ENCODE measurements around the gene TP53I3. TPM values are rescaled to one million over a fixed set of nuclear protein-coding genes. Genes with fewer than 3 reads are reported as not detected.
A peak's percentile ranks its signal among the peaks of the same experiment; 100 is the strongest.

Gene TP53I3, protein sequence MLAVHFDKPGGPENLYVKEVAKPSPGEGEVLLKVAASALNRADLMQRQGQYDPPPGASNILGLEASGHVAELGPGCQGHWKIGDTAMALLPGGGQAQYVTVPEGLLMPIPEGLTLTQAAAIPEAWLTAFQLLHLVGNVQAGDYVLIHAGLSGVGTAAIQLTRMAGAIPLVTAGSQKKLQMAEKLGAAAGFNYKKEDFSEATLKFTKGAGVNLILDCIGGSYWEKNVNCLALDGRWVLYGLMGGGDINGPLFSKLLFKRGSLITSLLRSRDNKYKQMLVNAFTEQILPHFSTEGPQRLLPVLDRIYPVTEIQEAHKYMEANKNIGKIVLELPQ
- 10 to 100 TPM; 14.5 to 38.4 (median 31.0) TPM for total RNA-seq

GRCh38 chr2:24084386-24085199 is at the start of gene TP53I3:
Gene TP53I3, minus strand, starts transcription at chr2:24084834. Its CDS starts 508 bp downstream, at chr2:24084326.
- Histone ChIP-seq H3K36me3 (no peaks in the 10 kb centered on the region), H3K27me3 (no peaks in the 10 kb centered on the region), H3K4me1 (peaks cover 11 to 24% of the 10 kb centered on the region in 2 donors), H3K9me3 (no peaks in the 10 kb centered on the region), H3K4me3 (replicated peaks in 1 of 3) (peak within 1 kb of the TSS; percentile 17 to 61 (median 53)), H3K27ac (peak within 1 kb of the TSS; percentile 91 to 96 (median 94))
- intact Hi-C loops (cut with DNase I), result loop anchor here (10.0 kb wide), 1 partner anchor 260 kb away; no protein-coding TSS in a partner anchor
- 0 to 2% methylated on average over 10 to 22 of the region's 44 CpGs for WGBS, 2 donors
- DNase-seq, result peak; percentile 91 to 92
- TF ChIP-seq POLR2A (IDR thresholded peaks at IDR 0.05), result peak; percentile 5 to 85
- TF ChIP-seq, protein P1, sequence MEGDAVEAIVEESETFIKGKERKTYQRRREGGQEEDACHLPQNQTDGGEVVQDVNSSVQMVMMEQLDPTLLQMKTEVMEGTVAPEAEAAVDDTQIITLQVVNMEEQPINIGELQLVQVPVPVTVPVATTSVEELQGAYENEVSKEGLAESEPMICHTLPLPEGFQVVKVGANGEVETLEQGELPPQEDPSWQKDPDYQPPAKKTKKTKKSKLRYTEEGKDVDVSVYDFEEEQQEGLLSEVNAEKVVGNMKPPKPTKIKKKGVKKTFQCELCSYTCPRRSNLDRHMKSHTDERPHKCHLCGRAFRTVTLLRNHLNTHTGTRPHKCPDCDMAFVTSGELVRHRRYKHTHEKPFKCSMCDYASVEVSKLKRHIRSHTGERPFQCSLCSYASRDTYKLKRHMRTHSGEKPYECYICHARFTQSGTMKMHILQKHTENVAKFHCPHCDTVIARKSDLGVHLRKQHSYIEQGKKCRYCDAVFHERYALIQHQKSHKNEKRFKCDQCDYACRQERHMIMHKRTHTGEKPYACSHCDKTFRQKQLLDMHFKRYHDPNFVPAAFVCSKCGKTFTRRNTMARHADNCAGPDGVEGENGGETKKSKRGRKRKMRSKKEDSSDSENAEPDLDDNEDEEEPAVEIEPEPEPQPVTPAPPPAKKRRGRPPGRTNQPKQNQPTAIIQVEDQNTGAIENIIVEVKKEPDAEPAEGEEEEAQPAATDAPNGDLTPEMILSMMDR (IDR thresholded peaks at IDR 0.05), result peak; percentile 72 to 99 (median 98)

DNA sequence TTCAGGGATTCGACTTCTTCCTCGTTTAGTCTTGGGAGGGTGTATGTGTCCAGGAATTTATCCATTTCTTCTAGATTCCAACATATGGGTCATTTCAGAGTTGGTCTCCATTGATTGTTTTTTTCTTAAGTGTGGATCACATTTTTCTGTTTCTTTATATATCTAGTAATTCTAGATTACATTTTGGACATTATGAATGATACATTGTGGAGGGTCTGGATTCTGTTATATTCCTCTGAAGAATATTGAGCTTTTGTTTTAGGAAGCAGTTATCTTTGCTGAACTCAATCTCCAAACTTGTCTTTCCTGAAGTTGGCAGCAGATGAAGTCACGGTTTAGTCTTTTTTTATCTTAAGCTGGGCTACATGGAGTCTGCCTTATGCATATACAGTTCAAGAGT is 47.9 kb upstream of the TP53I3 start:
- no peak for TF ChIP-seq POLR2A (IDR thresholded peaks at IDR 0.05)
- TF ChIP-seq, protein P1 (IDR thresholded peaks at IDR 0.05), result no peak
- WGBS, 2 donors, result 99% methylated on average over 3 of the region's 3 CpGs

DNA sequence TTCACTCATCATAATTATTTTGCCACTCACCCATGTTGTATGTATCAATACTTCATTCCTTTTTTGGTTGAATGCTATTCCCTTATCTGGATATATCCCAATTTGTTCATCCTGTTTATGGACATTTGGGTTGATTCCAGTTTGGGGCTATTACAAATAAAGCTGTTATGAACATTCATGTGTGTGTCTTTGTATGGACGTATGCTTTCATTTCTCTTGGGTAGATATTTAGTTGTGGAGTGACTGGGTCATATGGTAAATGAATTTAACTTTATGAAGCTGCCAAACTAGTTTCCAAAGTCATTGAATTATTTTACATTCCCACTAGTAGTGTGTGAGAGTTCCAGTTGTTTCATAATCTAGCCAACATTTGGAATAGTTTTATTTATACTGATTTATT is 41.3 kb upstream of the TP53I3 start:
- H3K27ac ChIP-seq, result no peak overlapping the region
- intact Hi-C loops (cut with DNase I), result no loop called here
- H3K9me3 ChIP-seq, result no peaks in the 10 kb centered on the region
- TF ChIP-seq, protein P1 (IDR thresholded peaks at IDR 0.05), result no peak
- no peak for TF ChIP-seq POLR2A (IDR thresholded peaks at IDR 0.05)
- H3K36me3 ChIP-seq, result no peaks in the 10 kb centered on the region
- DNase-seq, result no peak
- H3K4me3 ChIP-seq (replicated peaks in 1 of 3), result no peak overlapping the region
- peaks cover 6 to 13% of the 10 kb centered on the region in 2 donors for H3K4me1 ChIP-seq
- 58 to 70% methylated on average over 1 of the region's 1 CpG for WGBS, 2 donors
- no peaks in the 10 kb centered on the region for H3K27me3 ChIP-seq

More for the DNA sequence above, 47.9 kb upstream of the TP53I3 start:
- Histone ChIP-seq H3K9me3 (no peaks in the 10 kb centered on the region), H3K27ac (no peak overlapping the region), H3K4me1 (no peaks in the 10 kb centered on the region), H3K36me3 (no peaks in the 10 kb centered on the region), H3K4me3 (replicated peaks in 1 of 3) (no peak overlapping the region), H3K27me3 (no peaks in the 10 kb centered on the region)
- intact Hi-C loops (cut with DNase I), result no loop called here
- DNase-seq, result no peak

DNA sequence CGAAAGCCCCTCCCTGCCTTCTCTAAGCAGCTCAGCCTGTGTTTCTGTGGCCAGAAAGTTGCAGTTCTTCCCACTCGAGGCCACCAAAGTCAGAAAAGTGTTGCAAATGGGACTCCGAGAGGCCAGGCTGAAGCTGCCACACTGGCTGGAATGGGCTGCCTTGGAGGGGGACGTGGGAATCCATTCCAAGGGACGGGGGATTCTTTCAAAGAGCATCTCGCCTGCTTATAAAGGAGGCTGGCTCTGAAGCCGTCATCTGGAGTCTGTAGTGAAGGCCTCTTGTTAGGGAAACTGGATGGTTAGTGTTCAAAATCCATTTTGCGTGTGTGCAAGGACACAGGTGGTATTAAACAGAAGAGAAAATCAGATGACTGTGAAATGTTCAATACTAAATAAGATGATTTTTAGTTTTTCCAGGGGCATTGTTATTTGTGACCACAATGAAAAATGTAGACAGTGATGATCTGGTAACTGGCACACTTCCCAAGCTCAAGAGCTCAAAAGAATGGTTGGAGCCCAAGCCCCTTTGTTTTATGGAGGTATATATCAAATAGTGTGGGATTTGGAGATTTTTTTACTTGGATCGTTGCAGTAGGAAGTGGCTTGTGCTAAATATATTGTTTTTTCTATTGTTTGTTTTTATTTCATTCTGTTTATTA is 39.4 kb upstream of the TP53I3 start:
- no peaks in the 10 kb centered on the region for H3K36me3 ChIP-seq
- H3K27ac ChIP-seq, result peak overlapping the region; percentile 88 to 93 (median 89)
- no peaks in the 10 kb centered on the region for H3K9me3 ChIP-seq
- intact Hi-C loops (cut with DNase I), result no loop called here
- H3K4me1 ChIP-seq, result peaks cover 6 to 13% of the 10 kb centered on the region in 2 donors
- H3K27me3 ChIP-seq, result no peaks in the 10 kb centered on the region
- H3K4me3 ChIP-seq (replicated peaks in 1 of 3), result peak overlapping the region; percentile 43 to 94 (median 76)
- 16 to 18% methylated on average over 7 to 9 of the region's 9 CpGs for WGBS, 2 donors
- DNase-seq, result no peak
- no peak for TF ChIP-seq POLR2A (IDR thresholded peaks at IDR 0.05)
- TF ChIP-seq, protein P1 (IDR thresholded peaks at IDR 0.05), result no peak
